Activated T-helper 2 cell treated with anti-CD3 and anti-CD28 coated beads, Interferon-gamma antibody, Interleukin-2, Interleukin-4, amounts not matched to agents 10 μg/mL and 5 μg/mL and 100 μg/mL, durations not matched to agents 14 hours and 24 hours and 36 hours (primary cell): ENCODE measurements around the gene PLD3. TPM values are rescaled to one million over a fixed set of nuclear protein-coding genes. Genes with fewer than 3 reads are reported as not detected.

Experiments used
- DNase-seq: peaks from one replicate; pipeline ENCODE4 v3.0.0; 2021; ENCODE audit warnings: low spot score
- H3K27ac Mint-ChIP-seq: one replicate; pipeline ENCODE4 v1.8.0; 2021; ENCODE audit warnings: mixed read lengths
- H3K27me3 Mint-ChIP-seq: one replicate; pipeline ENCODE4 v1.8.0; 2021; ENCODE audit warnings: low read depth, mixed read lengths
- H3K36me3 Mint-ChIP-seq: one replicate; pipeline ENCODE4 v1.8.0; 2021; ENCODE audit warnings: low read depth, mixed read lengths
- H3K4me1 Mint-ChIP-seq: one replicate; pipeline ENCODE4 v1.8.0; 2021; ENCODE audit warnings: low read depth, mixed read lengths
- H3K4me3 Mint-ChIP-seq: one replicate; pipeline ENCODE4 v1.8.0; 2021; ENCODE audit warnings: low read depth, mild to moderate bottlenecking, moderate library complexity, mixed read lengths
- H3K9me3 Mint-ChIP-seq: one replicate; pipeline ENCODE4 v1.8.0; 2021; ENCODE audit warnings: mixed read lengths
- intact Hi-C: fragments of 100-400 bp; cut with micrococcal nuclease; formaldehyde crosslinking; loops from one replicate; pipeline ENCODE4 v1.15.1; 2023
- total RNA-seq: library from RNA; stranded (reverse); gene quantifications from 2 replicates; pipeline ENCODE4 v1.2.3, GENCODE V29; 2022

Gene PLD3
- total RNA-seq, 1 donor from 2014 or later = 59.2 TPM

GRCh38 chr19:40390084-40390742, 41.7 kb downstream of the PLD3 start, which contains the start of gene HIPK4:
Gene HIPK4 (minus strand): TSS chr19:40390181. CDS start chr19:40389902, 279 bp downstream.
- intact Hi-C loops = no loop called here
- no peak within 1 kb of the TSS for H3K27ac Mint-ChIP-seq
- H3K9me3 Mint-ChIP-seq = no peaks in the 10 kb centered on the region
- no peaks in the 10 kb centered on the region for H3K36me3 Mint-ChIP-seq
- DNase-seq = no peak
- H3K4me3 Mint-ChIP-seq = no peak within 1 kb of the TSS
- no peaks in the 10 kb centered on the region for H3K4me1 Mint-ChIP-seq
- H3K27me3 Mint-ChIP-seq = peaks cover 2% of the 10 kb centered on the region

- Mint-ChIP-seq H3K27ac (no peak overlapping the region), H3K36me3 (no peaks in the 10 kb centered on the region), H3K27me3 (no peaks in the 10 kb centered on the region), H3K4me1 (no peaks in the 10 kb centered on the region), H3K4me3 (no peak overlapping the region), H3K9me3 (no peaks in the 10 kb centered on the region)
- no peak for DNase-seq
- intact Hi-C loops = no loop called here
Measured at GRCh38 chr19:40392123-40392522, 43.6 kb downstream of the PLD3 start.

- H3K27ac Mint-ChIP-seq = no peak overlapping the region
- no peaks in the 10 kb centered on the region for H3K9me3 Mint-ChIP-seq
- H3K36me3 Mint-ChIP-seq = no peaks in the 10 kb centered on the region
- intact Hi-C loops = no loop called here
- H3K4me1 Mint-ChIP-seq = no peaks in the 10 kb centered on the region
- no peak overlapping the region for H3K4me3 Mint-ChIP-seq
- no peak for DNase-seq
- H3K27me3 Mint-ChIP-seq = no peaks in the 10 kb centered on the region
Measured at GRCh38 chr19:40392894-40393517, 44.5 kb downstream of the PLD3 start.

GRCh38 chr19:40393894-40394815, 45.7 kb downstream of the PLD3 start:
- H3K4me1 Mint-ChIP-seq = peaks cover 3% of the 10 kb centered on the region
- H3K36me3 Mint-ChIP-seq = no peaks in the 10 kb centered on the region
- H3K9me3 Mint-ChIP-seq = no peaks in the 10 kb centered on the region
- H3K4me3 Mint-ChIP-seq = no peak overlapping the region
- intact Hi-C loops = no loop called here
- H3K27ac Mint-ChIP-seq = no peak overlapping the region
- DNase-seq = no peak
- no peaks in the 10 kb centered on the region for H3K27me3 Mint-ChIP-seq

- Mint-ChIP-seq H3K4me3 (no peak overlapping the region), H3K9me3 (no peaks in the 10 kb centered on the region), H3K4me1 (peaks cover 8% of the 10 kb centered on the region), H3K27ac (no peak overlapping the region), H3K36me3 (no peaks in the 10 kb centered on the region), H3K27me3 (no peaks in the 10 kb centered on the region)
- no peak for DNase-seq
- intact Hi-C loops = no loop called here
Measured at GRCh38 chr19:40394816-40395210, 46.3 kb downstream of the PLD3 start.

- no peaks in the 10 kb centered on the region for H3K9me3 Mint-ChIP-seq
- DNase-seq = no peak
- H3K36me3 Mint-ChIP-seq = no peaks in the 10 kb centered on the region
- peaks cover 3% of the 10 kb centered on the region for H3K27me3 Mint-ChIP-seq
- peaks cover 8% of the 10 kb centered on the region for H3K4me1 Mint-ChIP-seq
- intact Hi-C loops = no loop called here
- H3K27ac Mint-ChIP-seq = no peak overlapping the region
- no peak overlapping the region for H3K4me3 Mint-ChIP-seq
Measured at GRCh38 chr19:40395956-40396355, 47.5 kb downstream of the PLD3 start.

GRCh38 chr19:40396886-40397567, 48.5 kb downstream of the PLD3 start:
- Mint-ChIP-seq H3K4me3 (no peak overlapping the region), H3K9me3 (no peaks in the 10 kb centered on the region), H3K27ac (no peak overlapping the region), H3K4me1 (peaks cover 8% of the 10 kb centered on the region), H3K36me3 (no peaks in the 10 kb centered on the region), H3K27me3 (peaks cover 3% of the 10 kb centered on the region)
- DNase-seq = no peak
- intact Hi-C loops = no loop called here

- H3K9me3 Mint-ChIP-seq = no peaks in the 10 kb centered on the region
- DNase-seq = no peak
- H3K27me3 Mint-ChIP-seq = peaks cover 3% of the 10 kb centered on the region
- no peak overlapping the region for H3K27ac Mint-ChIP-seq
- intact Hi-C loops = no loop called here
- peaks cover 8% of the 10 kb centered on the region for H3K4me1 Mint-ChIP-seq
- no peaks in the 10 kb centered on the region for H3K36me3 Mint-ChIP-seq
- no peak overlapping the region for H3K4me3 Mint-ChIP-seq
Measured at GRCh38 chr19:40397568-40397906, 49.0 kb downstream of the PLD3 start.

GRCh38 chr19:40398417-40399131, 50.1 kb downstream of the PLD3 start:
- H3K4me3 Mint-ChIP-seq = no peak overlapping the region
- no peak overlapping the region for H3K27ac Mint-ChIP-seq
- H3K27me3 Mint-ChIP-seq = peaks cover 3% of the 10 kb centered on the region
- peaks cover 12% of the 10 kb centered on the region for H3K4me1 Mint-ChIP-seq
- no peaks in the 10 kb centered on the region for H3K36me3 Mint-ChIP-seq
- DNase-seq = peak; percentile 45
- no peaks in the 10 kb centered on the region for H3K9me3 Mint-ChIP-seq
- intact Hi-C loops = no loop called here

- DNase-seq = no peak
- H3K9me3 Mint-ChIP-seq = no peaks in the 10 kb centered on the region
- H3K27ac Mint-ChIP-seq = no peak overlapping the region
- H3K4me1 Mint-ChIP-seq = peaks cover 12% of the 10 kb centered on the region
- no peaks in the 10 kb centered on the region for H3K36me3 Mint-ChIP-seq
- intact Hi-C loops = no loop called here
- H3K27me3 Mint-ChIP-seq = peaks cover 3% of the 10 kb centered on the region
- no peak overlapping the region for H3K4me3 Mint-ChIP-seq
Measured at GRCh38 chr19:40400559-40400958, 52.1 kb downstream of the PLD3 start.

GRCh38 chr19:40403262-40403984, 54.9 kb downstream of the PLD3 start:
- Mint-ChIP-seq H3K9me3 (no peaks in the 10 kb centered on the region), H3K4me1 (peaks cover 12% of the 10 kb centered on the region), H3K27ac (peak overlapping the region; percentile 77), H3K27me3 (peaks cover 3% of the 10 kb centered on the region), H3K4me3 (peak overlapping the region; percentile 85), H3K36me3 (no peaks in the 10 kb centered on the region)
- DNase-seq = peak; percentile 83
- intact Hi-C loops = no loop called here
